H9 (cell line): ENCODE results near the gene GRM3. TPM values are rescaled to one million over a fixed set of nuclear protein-coding genes. Genes with fewer than 3 reads are reported as not detected.

Experiments used
- DNase-seq: peaks from one replicate; pipeline ENCODE4 v3.0.0-alpha.2; 2017
- H2AFZ ChIP-seq: one replicate; pipeline ENCODE4 v1.6.1; 2013; ENCODE audit warnings: mild to moderate bottlenecking, low read length, control low read depth, moderate library complexity
- H2AK5ac ChIP-seq: 2 replicates; pipeline ENCODE4 v1.6.1; 2013; ENCODE audit warnings: low read length, control low read depth, mixed read lengths; ENCODE audit not compliant: insufficient read length
- H2BK120ac ChIP-seq: one replicate; pipeline ENCODE4 v1.6.1; 2013; ENCODE audit warnings: low read depth, mild to moderate bottlenecking, low read length, control low read depth, inconsistent platforms; ENCODE audit not compliant: poor library complexity, severe bottlenecking
- H2BK12ac ChIP-seq: 2 replicates; pipeline ENCODE4 v1.6.1; 2013; ENCODE audit warnings: low read length, control low read depth, mixed read lengths, low read depth; ENCODE audit not compliant: insufficient read length
- H2BK15ac ChIP-seq: 2 replicates; pipeline ENCODE4 v1.6.1; 2013; ENCODE audit warnings: low read depth, low read length, control low read depth
- H2BK20ac ChIP-seq: one replicate; pipeline ENCODE4 v1.6.1; 2013; ENCODE audit warnings: low read depth, mild to moderate bottlenecking, low read length, control low read depth, inconsistent platforms; ENCODE audit not compliant: poor library complexity, severe bottlenecking
- H2BK5ac ChIP-seq: 2 replicates; pipeline ENCODE4 v1.6.1; 2013; ENCODE audit warnings: low read length, control low read depth, mixed read lengths; ENCODE audit not compliant: insufficient read length
- H3K14ac ChIP-seq: 2 replicates; pipeline ENCODE4 v1.6.1; 2013; ENCODE audit warnings: low read length, control low read depth; ENCODE audit not compliant: insufficient read depth
- H3K18ac ChIP-seq: 2 replicates; pipeline ENCODE4 v1.6.1; 2013; ENCODE audit warnings: low read depth, mild to moderate bottlenecking, mixed read lengths, low read length, control low read depth; ENCODE audit not compliant: insufficient read length
- H3K23ac ChIP-seq: 2 replicates; pipeline ENCODE4 v1.6.1; 2013; ENCODE audit warnings: low read length, control low read depth, mixed read lengths, low read depth; ENCODE audit not compliant: insufficient read length
- H3K23me2 ChIP-seq: 2 replicates; pipeline ENCODE4 v1.6.1; 2013; ENCODE audit warnings: low read depth, mild to moderate bottlenecking, mixed read lengths, low read length, control low read depth; ENCODE audit not compliant: insufficient read length, poor library complexity, severe bottlenecking
- H3K27ac ChIP-seq: 2 replicates; pipeline ENCODE4 v1.5.1; 2013; ENCODE audit warnings: low read length, control low read depth, mixed read lengths, low read depth; ENCODE audit not compliant: insufficient read length
- H3K27me3 ChIP-seq: 2 replicates; pipeline ENCODE4 v1.6.1; 2013; ENCODE audit warnings: low read length, control low read depth, inconsistent platforms; ENCODE audit not compliant: insufficient read depth
- H3K4ac ChIP-seq: 2 replicates; pipeline ENCODE4 v1.6.1; 2013; ENCODE audit warnings: low read depth, mild to moderate bottlenecking, control low read depth, inconsistent platforms, low read length, moderate library complexity
- H3K4me1 ChIP-seq: 2 replicates; pipeline ENCODE4 v1.6.1; 2013; ENCODE audit warnings: low read length, control low read depth, inconsistent platforms; ENCODE audit not compliant: insufficient read depth
- H3K4me2 ChIP-seq: 2 replicates; pipeline ENCODE4 v1.6.1; 2013; ENCODE audit warnings: low read length, control low read depth, mixed read lengths; ENCODE audit not compliant: insufficient read length, insufficient read depth
- H3K56ac ChIP-seq: 2 replicates; pipeline ENCODE4 v1.6.1; 2013; ENCODE audit warnings: low read depth, mild to moderate bottlenecking, mixed read lengths, low read length, control low read depth; ENCODE audit not compliant: insufficient read length
- H3K79me1 ChIP-seq: 2 replicates; pipeline ENCODE4 v1.6.1; 2013; ENCODE audit warnings: low read depth, mild to moderate bottlenecking, moderate library complexity, low read length, control low read depth, inconsistent platforms; ENCODE audit not compliant: insufficient read depth, poor library complexity, severe bottlenecking
- H3K79me2 ChIP-seq: 2 replicates; pipeline ENCODE4 v1.6.1; 2013; ENCODE audit warnings: low read length, control low read depth, inconsistent platforms; ENCODE audit not compliant: insufficient read depth
- H3K9ac ChIP-seq: 2 replicates; pipeline ENCODE4 v1.6.1; 2013; ENCODE audit warnings: low read length, control low read depth, mixed read lengths; ENCODE audit not compliant: insufficient read length; ENCODE audit errors: extremely low read depth
- H3K9me3 ChIP-seq: one replicate; pipeline ENCODE4 v1.6.1; 2013; ENCODE audit warnings: low read depth, low read length, inconsistent platforms; ENCODE audit not compliant: control insufficient read depth
- H3T11ph ChIP-seq: one replicate; pipeline ENCODE4 v1.6.1; 2013; ENCODE audit warnings: mild to moderate bottlenecking, low read length, control low read depth, inconsistent platforms
- H4K20me1 ChIP-seq: one replicate; pipeline ENCODE4 v1.6.1; 2013; ENCODE audit not compliant: control insufficient read depth, insufficient read length, insufficient read depth
- H4K5ac ChIP-seq: 2 replicates; pipeline ENCODE4 v1.6.1; 2013; ENCODE audit warnings: low read depth, mild to moderate bottlenecking, mixed read lengths, low read length, control low read depth; ENCODE audit not compliant: insufficient read length
- H4K8ac ChIP-seq: replicated peaks from 2 replicates; pipeline ENCODE4 v1.6.1; 2013; ENCODE audit warnings: low read length, control low read depth, mixed read lengths, low read depth; ENCODE audit not compliant: insufficient read length
- H4K91ac ChIP-seq: 2 replicates; pipeline ENCODE4 v1.6.1; 2013; ENCODE audit warnings: low read depth, mild to moderate bottlenecking, moderate library complexity, mixed read lengths, low read length, control low read depth; ENCODE audit not compliant: insufficient read length
- H3K27ac Mint-ChIP-seq, 3 experiments: 2 replicates in 2 of 3; 3 replicates in 1 of 3; pipeline ENCODE4 v1.8.0; 2020 to 2021; ENCODE audit warnings: mixed read lengths in 3 of 3, mild to moderate bottlenecking in 1 of 3, moderate library complexity in 1 of 3
- H3K27me3 Mint-ChIP-seq: 2 replicates; pipeline ENCODE4 v1.8.0; 2021; ENCODE audit warnings: low read depth, mild to moderate bottlenecking, moderate library complexity, mixed read lengths
- H3K36me3 Mint-ChIP-seq, 3 experiments: 2 replicates in 2 of 3; 3 replicates in 1 of 3; pipeline ENCODE4 v1.8.0; 2020 to 2021; ENCODE audit warnings: low read depth in 3 of 3, mixed read lengths in 3 of 3; ENCODE audit not compliant: insufficient read depth in 1 of 3
- H3K4me1 Mint-ChIP-seq, 2 experiments: 2 replicates each; pipeline ENCODE4 v1.8.0; 2020; ENCODE audit warnings: mixed read lengths in 2 of 2
- H3K4me3 Mint-ChIP-seq, 2 experiments: 2 replicates in 1 of 2; 3 replicates in 1 of 2; pipeline ENCODE4 v1.8.0; 2020 to 2021; ENCODE audit warnings: mild to moderate bottlenecking in 2 of 2, mixed read lengths in 2 of 2, moderate library complexity in 1 of 2
- H3K9me3 Mint-ChIP-seq, 2 experiments: 2 replicates in 1 of 2; 3 replicates in 1 of 2; pipeline ENCODE4 v1.8.0; 2020; ENCODE audit warnings: mild to moderate bottlenecking in 2 of 2, mixed read lengths in 2 of 2, moderate library complexity in 1 of 2
- WGBS: extraction: QIAGEN DNeasy Blood & Tissue Kit; methylation state at CpG from one replicate; pipeline ENCODE4 v1.1.7; 2013; ENCODE audit warnings: missing lambda C conversion rate, low lambda C conversion rate, mixed read lengths; ENCODE audit not compliant: insufficient read length; ENCODE audit errors: extremely low coverage; 5-methylcytosine and 5-hydroxymethylcytosine counted together
- total RNA-seq: library from RNA; stranded (reverse); gene quantifications from 2 replicates; pipeline ENCODE4 v1.2.1, GENCODE V29; 2021
- TF ChIP-seq, protein P1 (sequence below): fragments of 200-600 bp; sonication (generic); conservative IDR thresholded peaks from 3 replicates; pipeline ENCODE4 v1.8.0; 2021; ENCODE audit warnings: antibody characterized with exemption, mild to moderate bottlenecking

The GRM3 gene
- total RNA-seq, 1 experiment from 2014 or later: 0.15 TPM

- H4K91ac ChIP-seq: no peak overlapping the region
- no peaks in the 10 kb centered on the region for H3K9me3 Mint-ChIP-seq
- H2BK12ac ChIP-seq: no peak overlapping the region
- H3K27ac ChIP-seq: no peak overlapping the region
- no peak overlapping the region for H2AFZ ChIP-seq
- H3K36me3 Mint-ChIP-seq: no peaks in the 10 kb centered on the region
- H3K9ac ChIP-seq: no peak overlapping the region
- H3K4me1 ChIP-seq: no peaks in the 10 kb centered on the region; the same call in 1 of the 2 replicates
- H4K8ac ChIP-seq: no peak overlapping the region
- no peak overlapping the region for H2AK5ac ChIP-seq
- TF ChIP-seq, protein P1, sequence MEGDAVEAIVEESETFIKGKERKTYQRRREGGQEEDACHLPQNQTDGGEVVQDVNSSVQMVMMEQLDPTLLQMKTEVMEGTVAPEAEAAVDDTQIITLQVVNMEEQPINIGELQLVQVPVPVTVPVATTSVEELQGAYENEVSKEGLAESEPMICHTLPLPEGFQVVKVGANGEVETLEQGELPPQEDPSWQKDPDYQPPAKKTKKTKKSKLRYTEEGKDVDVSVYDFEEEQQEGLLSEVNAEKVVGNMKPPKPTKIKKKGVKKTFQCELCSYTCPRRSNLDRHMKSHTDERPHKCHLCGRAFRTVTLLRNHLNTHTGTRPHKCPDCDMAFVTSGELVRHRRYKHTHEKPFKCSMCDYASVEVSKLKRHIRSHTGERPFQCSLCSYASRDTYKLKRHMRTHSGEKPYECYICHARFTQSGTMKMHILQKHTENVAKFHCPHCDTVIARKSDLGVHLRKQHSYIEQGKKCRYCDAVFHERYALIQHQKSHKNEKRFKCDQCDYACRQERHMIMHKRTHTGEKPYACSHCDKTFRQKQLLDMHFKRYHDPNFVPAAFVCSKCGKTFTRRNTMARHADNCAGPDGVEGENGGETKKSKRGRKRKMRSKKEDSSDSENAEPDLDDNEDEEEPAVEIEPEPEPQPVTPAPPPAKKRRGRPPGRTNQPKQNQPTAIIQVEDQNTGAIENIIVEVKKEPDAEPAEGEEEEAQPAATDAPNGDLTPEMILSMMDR: no peak
- no peak overlapping the region for H3K23ac ChIP-seq
- H3K56ac ChIP-seq: no peak overlapping the region
- WGBS: no CpG with 5 or more reads among the region's 1 CpG
- no peak overlapping the region for H3K18ac ChIP-seq
- no peaks in the 10 kb centered on the region for H3K79me2 ChIP-seq
- H3K4me2 ChIP-seq: no peak overlapping the region
- H3K27me3 Mint-ChIP-seq: no peaks in the 10 kb centered on the region
- no peaks in the 10 kb centered on the region for H3K27me3 ChIP-seq
- H2BK15ac ChIP-seq: no peak overlapping the region
- no peak overlapping the region for H3K4me3 Mint-ChIP-seq
- no peak for DNase-seq
- H2BK5ac ChIP-seq: no peak overlapping the region
- H2BK20ac ChIP-seq: no peak overlapping the region
- no peak overlapping the region for H2BK120ac ChIP-seq
- H3K14ac ChIP-seq: no peak overlapping the region
- H3K4me1 Mint-ChIP-seq: 0 out of 4 replicates have a peak, but pooled peaks cover 0 to 2% of the 10 kb centered on the region in 2 experiments
- H4K20me1 ChIP-seq: no peaks in the 10 kb centered on the region
- H3K9me3 ChIP-seq: no peaks in the 10 kb centered on the region
- no peaks in the 10 kb centered on the region for H3K23me2 ChIP-seq
- no peak overlapping the region for H3K4ac ChIP-seq
- H3K27ac Mint-ChIP-seq: no peak overlapping the region
- H3K79me1 ChIP-seq: no peaks in the 10 kb centered on the region
- no peak overlapping the region for H4K5ac ChIP-seq
- no peak overlapping the region for H3T11ph ChIP-seq
Observed at GRCh38 chr7:86815556-86815955, 171.8 kb downstream of the GRM3 start.
